ENCODE results near the gene ONECUT2. TPM values are rescaled to one million over a fixed set of nuclear protein-coding genes. Genes with fewer than 3 reads are reported as not detected.
"Not testable (repeated sequence)": the region's sequence is repeated elsewhere in the genome, so short reads cannot be mapped to it uniquely, and the experiment has no call there.

The ONECUT2 gene
- polyA plus RNA-seq, 3 donors = under 0.01 to 0.09 (median 0.01) TPM

- no peak overlapping the region for H3K27ac ChIP-seq (ENCODE audit: low read depth, low read length)
- 72 to 77% (median 75%) methylated on average over 9 of the region's 9 CpGs for whole genome bisulfite sequencing, 3 donors
These were observed 67.5 kb downstream of the ONECUT2 start for GRCh38 chr18:57502624-57503023.

DNA sequence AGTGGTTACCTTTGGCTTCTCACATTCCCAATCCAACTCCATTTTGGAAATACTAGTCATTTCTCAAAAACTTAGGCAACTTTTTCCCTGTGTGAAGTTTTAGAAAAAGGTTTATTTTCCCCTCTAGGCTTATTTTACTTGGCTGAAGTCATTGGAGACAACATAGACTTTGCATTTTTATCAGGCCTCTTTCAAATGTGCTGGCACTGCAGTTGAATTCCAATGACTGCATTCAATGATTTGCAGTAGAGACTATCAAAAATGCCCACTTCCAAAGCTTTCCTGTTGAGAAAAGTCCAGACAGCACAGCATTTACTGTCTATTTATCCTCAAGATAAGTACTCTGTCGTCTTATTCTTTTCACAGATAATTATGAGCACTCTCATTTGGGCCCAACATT is 70.1 kb downstream of the ONECUT2 start:
- H3K27ac ChIP-seq (ENCODE audit: low read depth, low read length) = no peak overlapping the region
- 50 to 60% (median 58%) methylated on average over 1 of the region's 1 CpG for WGBS, 3 donors

GRCh38 chr18:57516056-57516455 is 80.9 kb downstream of the ONECUT2 start:
- no peak overlapping the region for H3K27ac ChIP-seq (ENCODE audit: low read depth, low read length)
- 52 to 68% (median 66%) methylated on average over 6 of the region's 6 CpGs for WGBS, 3 donors

GRCh38 chr18:57518533-57518932 is 83.4 kb downstream of the ONECUT2 start:
- H3K27ac ChIP-seq (ENCODE audit: low read depth, low read length) = no peak overlapping the region
- WGBS, 3 donors = 79 to 82% (median 80%) methylated on average over 10 of the region's 10 CpGs

DNA sequence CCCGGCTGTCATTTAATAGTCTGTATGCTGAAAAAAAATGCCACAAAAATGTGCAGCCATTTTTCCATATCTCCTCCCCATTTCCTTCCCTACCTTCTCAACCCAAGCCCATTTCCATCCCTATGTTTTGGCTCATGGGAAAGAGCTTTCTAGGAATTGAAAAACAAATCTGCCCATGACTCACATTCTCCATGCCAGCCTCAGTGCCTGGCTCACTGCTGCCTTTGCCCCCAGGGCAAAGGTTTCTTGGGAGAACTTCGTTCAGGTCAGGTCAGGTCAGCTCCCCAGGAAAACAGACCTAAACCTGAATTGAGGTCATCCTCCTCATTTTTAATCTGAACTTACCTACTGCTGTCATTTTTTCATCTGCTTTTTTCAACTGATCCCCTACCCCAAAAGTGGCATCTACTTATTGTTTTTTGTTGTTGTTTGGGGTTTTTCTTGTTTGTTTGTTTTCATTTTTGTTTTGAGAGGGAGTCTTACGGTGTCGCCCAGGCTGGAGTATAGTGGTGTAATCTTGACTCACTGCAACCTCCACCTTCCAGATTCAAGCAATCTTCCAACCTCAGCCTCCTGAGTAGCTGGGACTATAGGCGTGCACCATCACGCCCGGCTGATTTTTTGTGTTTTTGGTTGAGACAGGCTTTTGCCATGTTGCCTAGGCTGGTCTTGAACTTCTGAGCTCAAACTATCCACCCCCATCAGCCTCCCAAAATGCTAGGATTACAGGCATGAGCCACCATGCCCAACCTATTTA is 84.7 kb downstream of the ONECUT2 start:
- WGBS, 3 donors = 58 to 77% (median 70%) methylated on average over 7 of the region's 7 CpGs
- no peak overlapping the region for H3K27ac ChIP-seq (ENCODE audit: low read depth, low read length)

- not testable (repeated sequence) for H3K27ac ChIP-seq (ENCODE audit: low read depth, low read length)
These were observed 87.2 kb downstream of the ONECUT2 start for GRCh38 chr18:57522348-57522747.

- no peak overlapping the region for H3K27ac ChIP-seq (ENCODE audit: low read depth, low read length)
- 64 to 75% (median 67%) methylated on average over 11 of the region's 11 CpGs for WGBS, 3 donors
These were observed 88.2 kb downstream of the ONECUT2 start for GRCh38 chr18:57523171-57523956.

DNA sequence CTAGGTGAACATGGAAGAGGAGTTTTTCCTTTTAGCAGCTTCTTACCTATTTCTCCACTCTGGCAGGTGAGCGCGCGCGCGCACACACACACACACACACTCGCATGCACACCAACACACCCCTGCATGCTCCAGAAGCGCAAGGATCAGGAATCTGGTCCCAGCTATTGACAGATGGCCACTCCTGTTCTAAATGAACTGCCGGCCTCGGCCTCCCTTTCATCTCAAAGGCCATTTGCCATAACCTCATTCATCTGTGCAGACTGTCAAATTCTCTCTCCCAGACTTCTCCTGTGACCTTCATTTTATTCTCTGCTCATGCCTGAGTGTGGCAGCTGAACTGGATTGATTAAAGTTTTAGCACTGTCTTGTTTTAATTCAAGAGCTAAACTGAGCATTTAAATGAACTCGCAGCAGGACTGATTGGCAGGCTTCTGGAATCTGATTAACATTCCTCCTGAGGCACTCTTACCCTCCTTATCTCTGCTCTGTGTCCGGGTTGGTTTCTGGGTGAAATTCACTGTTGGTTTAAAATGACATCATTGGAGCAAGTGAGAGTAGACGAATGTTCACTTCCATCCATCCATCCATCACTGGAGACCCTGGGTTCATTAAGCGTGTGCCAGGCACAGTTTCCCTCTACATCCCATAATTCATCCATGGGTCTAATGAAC is 92.5 kb downstream of the ONECUT2 start:
- 39 to 75% (median 68%) methylated on average over 13 of the region's 13 CpGs for WGBS, 3 donors
- no peak overlapping the region for H3K27ac ChIP-seq (ENCODE audit: low read depth, low read length)

DNA sequence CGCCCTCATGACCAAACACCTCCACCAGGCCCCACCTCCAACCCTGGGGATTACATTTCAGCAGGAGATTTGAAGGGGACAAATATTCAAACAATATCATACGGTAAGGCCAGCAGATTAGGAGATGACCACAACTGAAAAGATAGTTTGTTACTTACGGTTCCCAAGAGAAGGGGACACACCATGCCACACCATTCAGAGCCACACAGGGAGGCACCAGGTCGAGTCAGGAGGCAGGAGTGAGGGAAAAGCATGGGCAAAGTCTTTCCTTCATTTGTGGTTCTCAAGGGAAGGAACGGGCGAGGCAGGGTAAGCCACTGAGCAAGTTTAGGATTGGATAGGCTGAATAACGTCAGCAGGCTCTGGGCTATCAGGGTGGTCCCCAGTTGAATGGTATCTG is 94.0 kb downstream of the ONECUT2 start:
- WGBS, 3 donors = 76 to 83% (median 80%) methylated on average over 7 of the region's 7 CpGs

GRCh38 chr18:57533006-57533867 is 98.1 kb downstream of the ONECUT2 start:
- 32 to 45% (median 40%) methylated on average over 16 of the region's 16 CpGs for WGBS, 3 donors

More for the DNA sequence above, 94.0 kb downstream of the ONECUT2 start:
- H3K27ac ChIP-seq (ENCODE audit: low read depth, low read length) = no peak overlapping the region

DNA sequence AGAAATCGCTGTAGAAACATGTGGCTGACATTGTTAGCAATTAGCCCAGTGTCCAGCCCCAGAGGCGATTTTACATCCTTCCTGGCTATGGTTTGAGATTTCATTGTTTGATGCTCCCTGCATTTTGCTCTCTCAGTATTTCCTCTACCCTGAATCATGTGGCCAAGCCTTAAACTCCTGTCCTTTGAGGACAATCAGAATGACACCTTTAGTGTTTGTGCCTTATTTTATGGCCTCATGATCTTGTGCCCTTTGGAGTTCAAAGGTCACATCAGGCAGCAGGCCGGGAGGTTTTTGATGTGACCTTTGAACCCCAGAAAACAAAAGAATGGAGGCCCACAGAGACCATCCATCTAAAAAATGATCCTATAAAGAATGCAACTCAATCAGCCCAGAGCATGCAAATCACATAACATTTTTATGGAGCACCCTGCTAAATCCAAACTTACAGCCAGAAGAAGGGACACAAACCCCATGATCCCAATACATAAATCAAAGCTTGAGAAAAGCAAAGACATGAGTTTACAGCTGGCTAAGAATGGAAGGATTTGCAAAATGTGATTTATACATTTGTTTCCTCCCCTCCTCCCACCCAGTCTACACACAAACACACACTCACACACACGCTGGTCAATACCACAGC is 98.8 kb downstream of the ONECUT2 start:
- no peak overlapping the region for H3K27ac ChIP-seq (ENCODE audit: low read depth, low read length)
- 57 to 66% (median 58%) methylated on average over 4 of the region's 4 CpGs for WGBS, 3 donors

More at GRCh38 chr18:57533006-57533867, 98.1 kb downstream of the ONECUT2 start:
- H3K27ac ChIP-seq (ENCODE audit: low read depth, low read length) = no peak overlapping the region

DNA sequence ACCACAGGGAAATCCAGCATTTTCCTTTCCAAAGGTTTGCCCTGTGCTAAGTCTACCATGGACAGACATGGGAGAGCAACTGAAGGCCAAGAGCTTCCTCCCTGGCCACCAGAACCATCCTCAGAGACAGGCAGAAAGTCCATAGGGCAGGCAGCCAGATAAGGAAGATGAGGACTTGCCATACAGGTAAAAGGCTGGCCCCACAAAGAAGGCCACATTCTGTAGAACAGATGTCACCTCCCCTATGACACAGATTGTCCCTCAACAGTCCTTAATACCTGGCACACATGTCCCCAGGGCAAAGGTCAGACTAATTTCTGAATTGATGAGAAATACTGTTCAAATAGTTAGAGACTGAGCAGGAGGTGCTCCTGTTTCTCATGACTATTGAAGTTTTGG is 99.3 kb downstream of the ONECUT2 start:
- H3K27ac ChIP-seq (ENCODE audit: low read depth, low read length) = no peak overlapping the region

DNA sequence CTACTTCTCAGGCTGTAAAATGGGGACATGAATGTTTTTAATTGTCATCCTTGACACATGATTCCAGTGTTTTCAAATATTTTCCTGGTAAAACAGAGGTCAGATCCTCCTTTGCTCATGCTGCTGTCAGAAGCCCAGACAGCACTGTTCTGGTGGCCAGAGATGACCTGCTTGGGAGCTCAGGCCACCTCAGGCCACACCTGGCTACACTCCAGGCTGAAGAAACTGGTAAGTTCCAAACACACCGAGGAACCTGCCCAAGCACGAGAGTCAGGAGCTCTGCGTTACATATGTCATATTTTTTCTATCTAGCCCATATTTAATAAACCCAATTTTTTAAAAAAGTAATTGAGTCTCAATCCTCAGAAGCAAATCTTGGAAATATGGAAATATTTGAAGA is 103.4 kb downstream of the ONECUT2 start:
- WGBS, 3 donors = 90 to 91% (median 90%) methylated on average over 3 of the region's 3 CpGs
- no peak overlapping the region for H3K27ac ChIP-seq (ENCODE audit: low read depth, low read length)

GRCh38 chr18:57539702-57540101 is 104.5 kb downstream of the ONECUT2 start:
- 72 to 90% (median 76%) methylated on average over 4 of the region's 4 CpGs for WGBS, 3 donors
- no peak overlapping the region for H3K27ac ChIP-seq (ENCODE audit: low read depth, low read length)
